Activated T-helper 1 cell treated with anti-CD3 and anti-CD28 coated beads, Interleukin-2, amount 50 U/mL, for 16 hours (primary cell): ENCODE results near the gene LAMC2.

Source experiments
- DNase-seq, 2 donors: peaks; one replicate each; pipeline ENCODE4 v3.0.0-alpha.2; 2020; ENCODE audit warnings: low read depth in 1 of 2, low spot score in 1 of 2

LAMC2 gene

DNA sequence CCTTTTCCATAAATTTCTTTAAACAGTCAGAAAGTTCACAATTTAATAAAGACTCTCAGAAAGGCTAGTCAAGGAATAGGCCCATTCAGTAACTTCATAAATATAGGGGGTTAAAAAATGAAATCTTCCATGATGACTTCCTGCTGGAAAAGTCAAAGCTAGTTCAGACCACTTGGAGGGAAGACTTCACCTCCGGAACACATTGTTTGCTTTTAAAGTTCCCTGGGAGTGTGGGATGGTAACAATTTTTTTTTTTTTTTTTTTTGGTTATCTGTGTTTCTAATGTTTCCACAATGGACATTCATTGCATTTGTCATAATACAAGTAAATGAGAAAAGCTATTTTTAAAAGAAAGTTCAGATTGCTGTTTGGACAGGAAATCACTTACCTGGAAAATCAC, 18.4 kb upstream of the LAMC2 start:
- no peak for DNase-seq

DNA sequence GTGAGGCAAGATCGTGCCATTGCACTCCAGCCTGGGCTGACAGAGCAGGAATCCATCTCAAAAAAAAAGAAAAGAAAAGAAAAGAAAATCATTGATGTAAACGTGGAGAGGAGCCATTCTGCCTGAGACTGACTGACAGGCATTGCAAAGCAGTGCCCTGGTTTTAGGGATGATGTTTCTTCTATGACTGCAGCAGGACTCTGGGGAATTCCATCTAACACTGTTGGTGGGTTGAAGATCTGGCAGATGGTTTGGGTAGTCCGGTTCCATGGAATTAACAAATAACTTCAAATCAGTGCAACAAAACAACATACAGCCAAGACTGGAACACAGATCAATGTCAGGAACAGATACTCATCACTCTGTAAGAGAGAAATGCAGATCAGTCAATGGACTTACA, 17.8 kb upstream of the LAMC2 start:
- DNase-seq: no peak

DNA sequence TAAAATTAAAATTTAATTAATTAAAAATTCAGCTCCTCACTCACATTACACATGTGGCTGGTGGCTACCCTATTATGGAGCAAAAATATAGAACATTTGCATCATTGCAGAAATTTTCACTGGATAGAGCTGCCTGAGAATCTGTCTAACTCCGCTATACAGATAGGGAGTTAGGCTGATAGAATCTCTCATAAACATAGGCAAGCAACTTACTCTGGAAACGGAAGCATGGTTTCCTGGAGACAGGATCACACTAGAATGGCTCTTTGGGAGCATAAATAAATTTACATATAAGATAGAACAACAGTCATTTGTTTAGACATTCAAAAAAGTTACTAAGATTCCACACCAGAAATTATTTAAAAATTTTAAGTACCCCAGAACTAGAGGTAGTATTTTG, 12.2 kb upstream of the LAMC2 start:
- no peak for DNase-seq

DNA sequence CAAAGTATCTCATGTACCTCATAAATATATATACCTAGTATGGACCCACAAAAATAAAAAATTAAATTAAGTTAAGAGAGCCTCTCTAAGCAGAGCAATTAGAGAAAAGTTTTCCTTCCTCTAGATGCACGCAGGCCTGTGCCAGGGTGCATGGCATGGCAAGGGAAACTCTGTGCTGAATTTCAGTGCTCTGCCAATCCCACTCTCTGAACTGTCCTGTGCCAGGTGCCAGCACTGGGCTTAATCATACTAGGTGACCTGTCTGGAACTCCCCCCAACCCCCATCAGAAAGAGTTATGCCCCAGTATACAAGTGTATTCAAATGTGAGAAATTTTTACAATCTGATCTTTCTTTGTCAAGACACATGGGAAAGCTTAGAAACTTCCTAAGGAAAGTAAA, 10.4 kb upstream of the LAMC2 start:
- DNase-seq: no peak

DNA sequence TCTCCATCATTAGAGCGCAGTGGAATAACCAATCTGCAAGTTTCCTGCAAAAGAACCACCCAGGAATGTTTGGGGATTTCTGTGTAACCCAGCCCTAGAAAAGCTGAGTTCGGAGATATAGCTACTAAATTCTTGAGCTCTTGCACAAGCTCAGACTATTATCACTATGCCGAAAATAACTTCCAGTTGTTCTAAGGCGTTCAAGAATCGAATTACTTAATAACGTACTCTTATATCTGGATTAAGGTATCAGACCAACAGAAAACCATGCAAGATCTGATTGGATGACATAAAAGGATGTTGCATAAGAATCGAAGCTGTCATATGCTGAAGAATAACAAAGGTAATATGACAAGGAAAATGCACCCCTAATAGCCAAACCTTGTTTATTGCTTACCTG, 7.5 kb upstream of the LAMC2 start:
- no peak for DNase-seq

DNA sequence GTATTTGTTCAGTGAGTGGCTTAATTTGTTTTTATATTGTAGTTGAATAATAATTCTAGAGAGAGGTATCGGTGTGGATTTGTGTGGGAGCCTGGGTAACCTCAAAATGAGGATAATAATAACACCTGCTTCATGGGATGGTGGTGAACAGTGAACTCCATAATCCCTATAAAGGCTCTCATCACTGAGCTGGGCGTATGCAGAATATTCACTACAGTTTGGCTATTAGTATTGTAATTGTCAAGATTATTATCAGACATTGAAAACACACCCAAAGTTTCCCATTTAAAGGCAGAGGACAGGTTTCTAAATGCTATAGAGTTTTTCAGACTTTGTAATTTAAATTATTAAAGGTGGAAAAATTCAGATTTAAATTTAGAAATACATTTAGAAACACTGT, 7.0 kb upstream of the LAMC2 start:
- DNase-seq: no peak

DNA sequence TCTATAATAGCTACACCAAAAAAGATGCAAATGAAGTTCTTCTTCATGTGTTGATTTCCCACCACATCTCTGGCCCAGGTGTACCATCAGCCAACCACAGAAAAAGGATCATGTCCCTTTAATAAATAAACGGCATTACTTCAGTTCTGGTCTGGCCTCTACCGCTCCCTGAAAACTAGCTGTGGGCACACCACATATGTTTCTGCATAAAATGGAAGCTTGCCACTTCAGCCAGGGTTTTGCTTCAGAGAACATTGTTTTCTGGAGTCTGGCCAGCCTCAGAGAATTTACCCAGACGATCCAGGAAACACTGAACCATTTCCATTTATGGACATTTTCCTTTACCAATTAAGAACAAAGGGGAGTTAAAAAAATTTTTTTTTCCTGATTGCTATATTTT, 5.8 kb upstream of the LAMC2 start:
- DNase-seq: no peak

DNA sequence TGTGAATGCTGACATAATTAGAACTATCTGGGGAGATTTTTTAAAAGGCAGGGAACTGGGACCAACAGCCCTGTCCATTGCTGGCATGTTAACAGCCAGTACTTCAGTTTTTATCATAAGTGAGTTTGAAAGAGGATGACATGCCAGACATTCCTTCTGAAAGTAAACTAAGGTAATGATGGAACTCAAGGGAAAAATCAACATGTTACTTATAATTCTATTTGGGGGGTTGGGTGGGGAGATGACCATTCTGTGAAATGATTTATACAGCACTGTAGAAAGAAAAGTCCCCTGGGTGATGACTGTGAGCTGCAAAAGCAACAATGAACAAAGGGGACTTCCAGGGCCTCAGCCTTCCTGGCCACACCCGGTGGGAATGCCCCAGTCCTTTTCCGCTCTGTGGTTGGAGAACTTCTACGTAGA, 5.4 kb upstream of the LAMC2 start:
- no peak for DNase-seq

DNA sequence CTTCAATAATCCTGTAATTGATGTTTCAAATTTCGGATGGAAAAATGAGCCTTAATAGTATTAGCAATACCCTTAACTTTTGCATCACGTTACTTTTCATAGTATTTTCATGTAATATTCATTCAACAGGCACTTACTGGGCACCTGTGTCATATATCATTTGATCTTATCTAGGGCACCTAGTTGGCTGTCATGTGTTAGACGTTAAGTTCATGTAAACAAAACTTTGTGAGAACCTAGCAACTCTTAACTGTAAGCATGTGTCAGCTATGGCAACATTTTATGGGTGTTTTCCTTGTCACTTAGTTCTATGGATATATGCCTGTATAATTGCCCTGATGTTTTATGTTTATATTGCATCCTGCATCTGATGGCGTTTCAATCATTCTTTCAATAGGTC, 777 bp downstream of the LAMC2 start:
- no peak for DNase-seq

DNA sequence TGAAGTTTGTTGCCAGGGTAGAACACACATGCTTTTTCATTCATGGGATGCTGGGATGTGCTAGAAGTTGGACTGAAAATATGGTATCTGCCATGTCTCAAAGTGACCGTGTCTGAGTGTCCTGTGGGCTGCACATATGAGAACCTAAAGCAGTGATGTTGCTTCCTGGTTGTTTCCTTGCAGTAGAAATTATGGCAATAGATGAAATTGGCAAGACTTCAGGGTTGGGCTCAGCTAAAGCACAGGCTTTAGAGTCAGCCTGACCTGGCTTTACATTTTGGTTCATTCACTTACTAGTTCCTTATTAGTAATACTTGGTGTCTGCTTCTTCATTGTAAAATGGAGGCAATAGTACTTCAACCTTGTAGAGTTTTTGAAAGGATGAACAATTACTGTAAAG, 2.2 kb downstream of the LAMC2 start:
- no peak for DNase-seq

DNA sequence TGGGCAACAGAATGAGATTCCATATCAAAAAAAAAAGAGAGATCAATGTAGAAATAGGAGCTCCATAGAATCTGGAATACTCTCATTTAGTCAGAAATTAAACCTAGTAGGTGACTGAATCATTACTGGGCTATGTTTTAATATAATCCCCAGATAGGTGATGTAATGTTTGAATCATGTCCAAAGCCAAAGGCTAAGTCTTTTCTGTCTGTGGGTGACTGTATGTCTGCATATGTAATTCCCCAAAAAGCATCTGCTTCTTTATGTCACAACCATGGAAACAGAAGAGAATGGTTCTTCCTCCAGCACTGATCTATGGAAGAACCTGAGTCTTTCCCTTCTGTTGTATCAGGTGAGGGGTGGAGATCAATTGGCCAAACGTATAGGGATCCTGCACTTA, 5.8 kb downstream of the LAMC2 start:
- no peak for DNase-seq

DNA sequence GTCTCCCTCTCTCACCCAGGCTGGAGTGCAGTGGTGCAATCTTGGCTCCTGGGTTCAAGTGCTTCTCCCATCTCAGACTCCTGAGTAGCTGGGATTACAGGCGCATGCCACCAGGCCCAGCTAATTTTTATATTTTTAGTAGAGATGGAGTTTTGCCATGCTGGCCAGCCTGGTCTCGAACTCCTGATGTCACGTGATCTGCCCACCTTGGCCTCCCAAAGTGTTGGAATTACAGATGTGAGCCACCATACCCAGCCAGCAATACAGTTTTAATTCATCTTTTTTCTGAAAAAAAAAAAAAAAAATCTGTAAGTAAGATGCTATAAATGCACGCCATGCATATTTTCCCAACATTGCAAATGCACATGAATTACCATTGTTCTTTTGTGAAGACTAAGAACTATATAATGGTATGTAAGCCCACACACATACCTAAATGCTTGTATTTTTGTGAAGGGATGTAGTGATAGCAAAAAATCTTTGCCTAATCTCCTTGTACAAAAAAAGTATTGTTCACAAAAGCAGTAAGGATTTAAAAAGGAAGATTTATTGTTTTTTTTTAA, 8.0 kb downstream of the LAMC2 start:
- DNase-seq: no peak

DNA sequence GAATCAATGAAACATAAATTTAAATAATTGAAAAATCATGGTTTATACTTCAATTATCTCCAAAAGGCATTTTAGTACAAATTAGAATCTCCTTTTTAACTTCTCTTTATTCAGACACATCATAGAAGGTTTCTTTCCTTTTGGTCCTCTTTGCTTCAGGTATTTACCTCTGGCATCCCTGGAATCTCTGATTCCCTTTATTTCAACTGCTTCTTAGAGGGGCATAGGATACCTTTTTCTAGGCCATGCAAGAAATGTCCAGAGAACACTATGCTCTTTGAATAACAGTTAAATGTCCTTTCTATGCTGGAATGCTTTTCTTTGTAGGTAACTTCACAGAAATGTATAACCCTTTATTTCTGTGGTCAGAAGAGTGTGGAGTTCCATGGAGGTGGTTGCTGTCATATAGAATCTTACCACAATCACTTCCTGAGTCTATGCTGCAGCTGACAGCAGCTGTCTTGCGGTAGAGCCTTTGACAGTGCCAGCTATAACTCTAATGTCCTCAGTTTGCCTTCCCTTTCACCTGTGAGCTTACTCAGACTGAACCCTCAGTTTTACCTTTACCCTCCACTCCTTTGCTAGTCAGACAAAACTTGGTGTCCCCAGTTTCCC, 8.6 kb downstream of the LAMC2 start:
- DNase-seq: no peak

DNA sequence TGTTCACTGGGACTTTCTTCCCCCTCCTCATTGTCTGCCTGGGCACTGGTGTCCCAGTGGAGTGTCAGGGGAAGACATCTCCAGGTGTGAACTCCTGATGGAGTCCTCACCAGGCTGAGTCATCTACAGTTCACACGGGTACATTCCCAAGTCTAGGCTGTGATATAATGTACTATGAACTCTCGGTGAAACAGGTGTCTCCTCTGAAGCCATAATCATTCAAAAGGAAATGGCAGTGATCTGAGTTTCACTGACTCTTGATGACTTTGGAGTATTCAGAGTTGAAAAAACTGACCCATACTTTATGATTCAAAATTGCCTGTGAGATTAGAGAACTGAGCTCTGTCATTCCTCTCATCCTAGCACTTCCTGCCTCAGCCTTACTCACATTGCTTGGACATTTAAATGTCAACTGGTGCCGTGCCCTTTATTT, 9.1 kb downstream of the LAMC2 start:
- DNase-seq: no peak

DNA sequence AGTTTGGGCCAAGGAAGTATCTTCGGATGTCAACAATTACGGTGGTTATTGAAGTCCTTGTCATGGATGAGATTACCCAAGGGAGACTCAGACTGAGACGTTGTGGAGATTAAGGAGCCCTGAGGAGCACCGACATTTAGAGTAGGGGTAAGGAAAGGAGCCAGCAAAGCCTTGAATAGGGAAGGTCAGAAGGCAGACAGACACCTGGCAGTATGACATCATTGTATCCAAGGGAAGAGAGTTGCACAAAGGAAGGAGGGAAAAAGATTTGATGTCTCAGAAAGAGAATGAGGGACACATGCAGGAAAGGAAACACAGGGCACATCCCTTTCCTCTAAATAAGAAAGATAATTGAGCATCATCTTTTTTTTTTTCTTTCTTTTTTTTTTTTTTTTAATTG, 11.7 kb downstream of the LAMC2 start:
- DNase-seq: no peak

DNA sequence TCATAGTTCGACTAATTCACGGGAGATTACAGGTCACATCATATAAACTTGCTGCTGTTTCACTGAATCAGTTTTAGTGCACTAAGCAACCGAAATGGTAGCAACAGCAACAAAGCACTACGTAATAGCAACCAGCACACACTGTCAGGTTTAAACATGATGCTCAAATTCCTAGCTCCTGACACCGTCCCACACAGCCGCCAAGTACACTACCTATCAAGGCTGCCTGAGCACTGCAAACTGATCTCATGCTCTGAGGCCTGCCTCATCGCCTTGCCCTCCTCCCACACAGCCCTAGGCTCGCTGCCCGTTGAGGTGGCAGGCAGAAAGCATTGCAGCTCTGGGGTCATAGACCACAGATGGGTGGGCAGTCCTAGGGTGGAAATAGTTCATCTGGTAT, 12.4 kb downstream of the LAMC2 start:
- DNase-seq: no peak

DNA sequence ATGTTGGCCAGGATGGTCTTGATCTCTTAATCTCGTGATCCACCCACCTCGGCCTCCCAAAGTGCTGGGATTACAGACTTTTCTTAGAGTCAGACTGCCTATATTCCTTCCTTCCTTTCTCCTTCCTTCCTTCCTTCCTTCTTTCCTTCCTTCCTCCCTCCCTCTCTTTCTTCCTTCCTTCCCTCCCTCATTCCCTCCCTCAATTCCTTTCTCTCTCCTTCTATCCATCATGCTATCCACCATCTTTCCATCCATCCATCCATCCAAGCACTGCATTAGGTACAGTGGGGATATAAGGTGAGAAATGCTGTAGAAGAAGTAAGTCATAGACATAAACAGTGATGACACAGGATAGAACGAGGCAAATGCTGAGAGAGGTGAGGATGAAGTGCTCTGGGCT, 13.2 kb downstream of the LAMC2 start:
- DNase-seq: no peak

DNA sequence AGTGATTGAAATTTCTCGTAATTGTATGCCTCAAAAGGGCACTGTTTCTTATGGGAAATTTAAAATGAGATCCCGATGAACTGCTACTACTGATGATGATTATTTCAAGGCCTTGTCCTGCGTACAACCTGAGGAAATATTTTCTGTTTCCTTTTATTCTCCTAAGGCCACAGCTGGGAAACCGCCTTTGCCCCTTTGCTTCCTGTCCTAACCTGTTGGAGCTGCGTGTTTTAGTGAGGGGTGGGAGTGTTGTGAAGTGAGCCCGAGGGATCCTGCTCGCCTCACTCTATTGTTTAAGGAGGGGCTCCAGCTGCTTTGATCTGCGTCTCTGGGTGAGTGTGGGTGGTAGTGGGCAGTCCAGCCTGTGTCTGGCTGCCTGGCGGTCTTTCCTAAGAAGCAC, 14.4 kb downstream of the LAMC2 start:
- DNase-seq: no peak

DNA sequence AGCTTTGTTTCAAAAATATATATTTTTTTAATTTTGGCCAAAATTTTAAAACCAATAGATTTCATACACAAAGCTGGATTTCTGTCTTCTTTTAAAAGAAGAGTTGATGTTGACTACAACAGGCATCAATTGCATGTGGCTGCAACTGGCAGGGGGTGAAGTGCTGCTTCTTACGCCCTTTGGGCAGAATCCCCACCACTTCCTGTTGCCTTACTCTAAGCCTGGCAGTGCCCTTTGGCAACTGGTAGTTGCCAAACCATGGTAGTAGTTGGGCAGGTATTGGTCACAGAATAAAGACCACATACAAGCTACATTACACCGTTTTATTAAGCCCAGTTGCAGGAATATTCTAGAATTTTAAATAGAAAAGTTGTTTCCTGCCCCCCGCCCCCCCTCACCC, 17.0 kb downstream of the LAMC2 start:
- no peak for DNase-seq

DNA sequence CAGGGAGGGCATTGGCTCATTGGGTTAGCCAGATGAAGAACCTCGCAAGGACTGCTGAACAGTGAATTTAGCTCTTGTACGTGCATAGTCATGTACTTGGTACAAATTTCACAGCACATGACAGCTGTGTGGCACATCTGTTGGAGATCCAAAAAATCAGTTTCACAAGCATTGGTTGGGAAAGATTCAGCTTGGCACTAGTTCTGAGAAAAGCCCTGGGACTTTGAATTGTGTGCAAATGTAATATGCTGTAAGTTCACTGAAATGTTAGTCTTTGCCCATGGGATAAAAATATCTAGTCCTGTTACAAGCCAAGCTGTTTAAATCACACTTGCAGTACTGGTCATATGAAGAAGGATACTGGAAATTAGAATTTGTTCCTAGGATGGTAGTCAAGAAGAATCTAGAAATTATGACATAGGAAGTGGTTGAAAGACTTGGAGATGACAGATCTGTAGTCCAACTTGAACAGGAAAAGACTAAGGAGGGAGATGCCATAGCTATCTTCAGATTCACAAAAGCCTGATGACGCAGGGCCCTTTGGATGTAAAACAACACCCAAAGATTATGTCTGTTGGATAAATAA, 19.2 kb downstream of the LAMC2 start:
- DNase-seq: no peak

DNA sequence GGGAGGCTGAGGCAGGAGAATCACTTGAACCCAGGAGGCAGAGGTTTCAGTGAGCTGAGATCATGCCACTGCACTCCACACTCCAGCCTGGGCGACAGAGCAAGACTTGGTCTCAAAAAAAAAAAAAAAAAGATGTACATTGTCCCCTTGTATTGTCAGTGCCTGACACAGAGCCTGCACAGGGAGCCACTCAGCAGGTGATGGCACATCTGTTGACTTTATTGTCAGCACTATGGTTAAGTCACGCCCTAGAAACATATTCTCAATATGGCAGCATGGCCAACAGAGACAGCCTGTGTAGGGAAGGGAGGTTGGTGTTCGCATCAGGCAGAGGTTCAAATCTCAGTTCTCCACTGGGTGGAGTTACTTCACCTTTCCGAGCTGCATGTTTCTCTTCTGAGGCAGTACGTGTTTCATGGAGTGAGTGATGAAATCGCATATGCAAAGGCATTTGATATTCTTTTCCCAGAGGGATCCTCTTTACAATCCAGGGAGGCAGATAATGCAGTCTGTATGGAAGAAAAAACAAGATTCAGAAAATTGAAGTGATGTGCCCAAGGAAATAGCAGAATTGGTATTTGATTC, 20.6 kb downstream of the LAMC2 start:
- no peak for DNase-seq

DNA sequence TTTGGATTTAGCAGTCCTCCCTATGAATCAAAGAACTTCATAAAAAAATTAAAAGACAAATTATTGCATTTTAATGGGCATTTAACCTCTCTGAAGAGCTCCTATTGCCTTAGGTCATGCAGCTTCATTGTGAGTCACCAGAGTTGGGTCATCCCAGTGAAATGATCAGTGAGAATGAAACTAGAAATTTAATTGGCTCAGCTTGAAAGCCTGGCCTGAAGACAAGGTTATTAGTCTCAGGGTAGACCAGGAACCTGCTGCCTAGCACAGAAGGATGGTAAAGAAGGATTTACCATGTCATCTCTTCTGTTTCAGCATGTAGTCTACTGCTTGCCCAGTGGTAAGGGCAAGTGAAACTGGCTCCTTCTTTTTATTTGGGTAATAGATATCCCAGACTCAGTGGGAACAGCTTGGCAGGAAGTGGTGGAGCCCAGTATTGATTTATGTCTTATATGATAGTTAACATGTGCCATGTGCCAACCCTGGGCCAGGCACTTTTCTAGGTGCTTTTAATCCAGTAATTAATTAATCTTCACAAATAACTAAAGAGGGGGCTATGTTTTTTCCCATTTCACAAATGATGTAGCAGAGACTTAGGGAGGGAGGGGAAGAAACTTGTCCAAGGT, 23.6 kb downstream of the LAMC2 start:
- no peak for DNase-seq
